NOMO-1 treated with dmso at 0.1 percent for 144 hours (cell line): Measurements from ENCODE around the gene LARGE1.

Source experiments
- DNase-seq: peaks from one replicate; lab custom pipeline; 2025; ENCODE audit not compliant: unreplicated experiment; lab: John Stamatoyannopoulos, UW

The LARGE1 gene

DNA sequence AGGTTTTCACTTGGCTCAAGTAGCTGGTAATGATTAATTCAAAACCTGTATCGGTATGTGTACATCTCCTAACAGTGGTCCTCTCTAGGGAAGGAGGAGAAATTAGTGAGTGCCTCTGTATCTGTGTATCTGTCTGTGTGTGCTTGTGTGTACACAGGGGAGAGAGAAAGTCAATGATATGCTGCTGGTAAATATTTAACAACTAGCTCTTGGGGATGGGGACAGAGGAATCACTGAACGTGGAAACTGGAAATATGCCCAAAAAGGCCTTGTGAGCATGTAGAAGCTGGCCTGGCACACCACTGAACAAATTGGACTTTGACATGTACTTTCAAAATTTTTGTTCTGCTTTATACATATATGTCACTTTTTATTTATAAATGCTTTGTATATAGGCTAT lies 648.1 kb downstream of the LARGE1 start:
- no peak for DNase-seq

DNA sequence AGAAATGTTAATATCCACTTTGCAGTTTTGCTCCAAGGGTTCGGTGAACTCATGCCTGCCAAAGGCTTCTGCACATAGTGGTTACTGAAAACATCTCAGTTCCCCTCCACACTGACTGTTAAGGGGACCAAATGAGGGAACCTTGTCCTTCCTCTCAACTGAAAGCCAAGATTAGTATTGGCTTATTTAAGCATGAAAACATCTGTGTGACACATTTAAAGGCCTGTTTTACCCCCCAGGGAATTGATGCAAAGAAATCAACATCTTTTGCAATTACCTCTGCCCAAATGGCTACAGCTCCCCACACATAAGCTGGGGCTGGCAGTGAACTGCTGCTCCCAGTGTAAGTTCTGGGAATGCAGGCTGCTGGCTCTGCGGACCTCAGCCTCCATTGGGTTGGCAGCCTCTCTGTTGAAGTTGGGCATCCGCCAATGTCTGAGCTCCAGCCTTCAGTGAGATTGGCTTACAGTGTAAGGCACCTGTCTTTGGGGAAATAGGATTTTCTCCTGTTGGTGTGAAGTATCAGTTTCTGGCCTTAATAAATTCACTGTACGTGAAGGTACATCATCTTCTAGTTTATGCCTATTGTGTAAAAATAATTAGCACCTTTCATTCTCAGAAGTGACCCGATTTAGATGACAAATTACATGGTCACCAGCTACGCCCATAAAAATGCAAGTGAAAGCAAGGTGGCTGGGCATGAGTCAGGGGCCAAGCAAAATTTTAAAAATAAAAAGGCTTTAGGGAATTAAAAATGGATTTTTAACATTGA lies 648.7 kb downstream of the LARGE1 start:
- no peak for DNase-seq

DNA sequence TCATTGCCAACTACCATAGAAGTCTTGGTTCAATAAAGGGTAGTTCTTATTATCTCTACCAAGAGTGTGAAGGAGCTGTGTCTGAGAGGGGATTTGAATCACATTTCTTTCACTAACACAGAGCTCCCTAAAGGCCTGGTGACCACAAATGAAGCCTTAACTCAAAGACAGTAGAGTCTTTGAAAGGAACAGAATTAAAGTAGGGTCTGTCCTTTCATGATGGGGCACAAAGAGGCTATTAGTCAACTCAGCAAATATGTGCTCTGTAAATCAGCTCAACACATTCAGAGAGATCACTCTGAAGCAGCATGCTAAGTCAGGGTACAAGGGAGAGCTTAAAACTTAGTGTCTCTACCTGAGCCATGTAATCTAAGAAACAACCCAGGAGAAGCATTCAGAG lies 649.7 kb downstream of the LARGE1 start:
- no peak for DNase-seq

GRCh38 chr22:33261699-33262098 lies 658.6 kb downstream of the LARGE1 start:
- no peak for DNase-seq

DNA sequence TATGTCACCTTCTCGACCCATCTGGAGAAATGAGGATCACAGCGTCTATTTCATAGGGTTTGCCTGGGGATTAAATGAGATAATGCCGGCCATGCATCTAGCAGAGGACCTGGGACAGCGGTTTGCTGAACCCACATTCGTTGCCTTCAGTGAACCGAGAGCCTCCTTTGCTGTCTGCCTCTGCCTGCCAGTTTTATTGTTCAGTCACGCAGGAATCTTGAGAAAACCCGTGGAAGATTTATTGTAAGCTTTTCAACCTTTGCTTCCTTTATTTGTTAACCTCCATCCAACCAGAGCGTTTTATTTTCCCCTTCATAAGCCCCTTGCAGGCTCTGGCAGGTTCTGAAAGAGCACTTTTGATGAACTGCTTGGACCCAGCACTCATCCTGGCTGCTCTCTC lies 659.8 kb downstream of the LARGE1 start:
- no peak for DNase-seq

GRCh38 chr22:33255791-33256190 lies 664.5 kb downstream of the LARGE1 start:
- no peak for DNase-seq

DNA sequence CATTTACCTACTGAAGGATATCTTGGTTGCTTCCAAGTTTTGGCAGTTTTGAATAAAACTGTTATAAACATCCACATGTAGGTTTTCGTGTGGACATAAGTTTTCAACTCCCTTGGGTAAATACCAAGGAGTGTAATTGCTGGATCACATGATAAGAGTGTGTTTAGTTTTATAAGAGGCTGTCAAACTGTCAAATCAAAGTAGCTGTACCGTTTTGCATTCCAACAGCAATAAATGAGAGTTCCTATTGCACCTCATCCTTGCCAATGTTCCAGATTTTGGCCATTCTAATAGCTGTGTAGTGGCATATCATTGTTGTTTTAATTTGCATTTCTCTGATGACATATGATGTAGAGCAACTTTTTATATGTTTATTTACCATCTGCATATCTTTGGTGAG lies 671.3 kb downstream of the LARGE1 start:
- DNase-seq, result no peak

GRCh38 chr22:33247758-33248157 lies 672.5 kb downstream of the LARGE1 start:
- DNase-seq, result no peak

- DNase-seq, result no peak
These were observed 678.2 kb downstream of the LARGE1 start for GRCh38 chr22:33242078-33242477.

GRCh38 chr22:33240888-33241475 lies 679.3 kb downstream of the LARGE1 start:
- no peak for DNase-seq

DNA sequence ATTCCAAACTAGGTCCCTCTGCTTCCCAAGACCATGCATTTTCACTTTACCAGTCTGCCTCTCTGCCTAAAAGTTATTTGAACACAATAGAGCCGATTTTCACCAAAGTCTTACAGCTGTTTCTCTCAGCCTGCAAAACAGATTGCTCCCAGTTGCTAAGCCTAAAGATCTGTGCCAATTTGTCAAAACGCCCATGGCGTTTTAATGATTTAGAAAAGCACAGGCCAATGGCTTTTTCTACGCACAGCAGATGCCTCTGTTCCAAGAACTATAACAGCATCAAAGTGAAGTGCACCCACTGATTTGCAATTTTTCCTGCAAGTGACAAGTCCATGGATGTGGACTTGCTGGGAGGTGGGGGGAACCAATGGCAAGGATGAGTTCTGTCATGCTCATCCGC lies 688.2 kb downstream of the LARGE1 start:
- DNase-seq, result no peak

DNA sequence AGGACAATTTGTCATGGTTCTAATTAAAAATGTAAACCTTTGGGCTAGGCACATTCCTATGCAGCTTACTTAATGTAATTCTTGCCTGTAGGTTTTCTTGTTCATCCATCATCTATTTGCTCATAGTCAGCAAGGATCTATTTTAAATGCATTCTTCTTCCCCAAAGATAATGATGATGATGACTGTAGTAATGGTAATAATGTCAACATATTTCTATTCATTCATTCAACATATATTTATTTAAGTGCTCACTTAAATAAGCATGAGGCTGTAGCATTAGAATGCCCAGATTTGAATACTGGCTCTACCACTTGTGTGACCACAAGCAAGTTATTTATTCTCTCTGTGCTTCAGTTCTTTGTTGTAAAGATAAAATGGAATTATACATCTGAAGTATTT lies 692.5 kb downstream of the LARGE1 start:
- DNase-seq, result no peak

DNA sequence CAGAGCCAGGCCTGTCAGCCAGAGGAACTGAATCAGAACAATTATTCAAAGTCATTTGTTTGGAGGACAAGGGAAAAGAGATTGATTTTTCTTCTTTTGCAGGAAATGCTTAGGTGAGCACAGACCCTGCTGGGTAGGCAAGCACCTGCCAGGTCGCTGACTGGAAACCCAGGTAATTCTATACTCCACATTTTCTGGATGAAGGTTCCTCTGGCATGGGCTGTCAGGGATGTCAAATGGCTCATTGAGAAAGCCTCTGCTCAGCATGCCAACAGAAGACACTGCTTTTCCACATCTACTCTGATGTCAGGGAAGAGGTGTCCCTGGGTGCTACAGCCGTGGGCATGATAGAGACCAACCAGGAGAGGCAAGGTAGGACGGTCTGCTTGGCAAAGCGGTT lies 695.4 kb downstream of the LARGE1 start:
- no peak for DNase-seq
